ENCODE results near the gene HSD17B3. TPM values are rescaled to one million over a fixed set of nuclear protein-coding genes. Genes with fewer than 3 reads are reported as not detected.
"Not testable (repeated sequence)": the region's sequence is repeated elsewhere in the genome, so short reads cannot be mapped to it uniquely, and the experiment has no call there.

The HSD17B3 gene
- 1 to 10 TPM in 2 of 10 donors, under 1 TPM in 5, not detected in 3; 0.28 to 1.7 (median 0.76) TPM for polyA plus RNA-seq (ENCODE audit: insufficient read length in 10 of 10)
- long read RNA-seq, donor 1, result 0 reads
- long read RNA-seq, donor 2, result 0 reads
- long read RNA-seq, donor 3, result 0 reads
- long read RNA-seq, donor 4, result 0 reads
- long read RNA-seq, donor 5, result 0 reads
- long read RNA-seq, donor 6, result 0 reads
- long read RNA-seq, donor 7, result 0 reads
- long read RNA-seq, donor 8, result 0 reads
- long read RNA-seq, donor 9, result 0 reads

DNA sequence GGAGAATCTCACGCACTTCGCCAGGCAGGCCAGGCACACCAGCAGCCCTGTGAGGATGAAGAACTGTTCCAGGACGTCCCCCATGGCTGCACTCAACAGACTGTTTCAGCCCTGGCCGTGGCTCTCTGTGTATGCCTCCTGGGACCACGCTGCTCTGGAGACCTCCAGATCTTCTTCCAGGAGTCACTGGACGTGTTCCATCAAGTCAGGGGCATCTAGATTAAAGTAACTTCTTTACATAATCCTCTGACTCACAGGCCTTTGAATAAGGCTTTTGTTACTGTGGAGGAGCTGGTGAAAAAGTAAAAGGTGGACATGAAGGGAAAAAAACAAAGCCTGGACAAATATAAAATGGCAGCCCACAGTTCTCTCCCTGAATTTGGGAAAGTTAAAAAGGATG is at the start of gene HSD17B3:
HSD17B3 (minus strand) TSS at position 156 of the 400 bp plus-strand sequence; CDS start at position 84, 72 bp downstream.
- DNase-seq, result no peak

DNA sequence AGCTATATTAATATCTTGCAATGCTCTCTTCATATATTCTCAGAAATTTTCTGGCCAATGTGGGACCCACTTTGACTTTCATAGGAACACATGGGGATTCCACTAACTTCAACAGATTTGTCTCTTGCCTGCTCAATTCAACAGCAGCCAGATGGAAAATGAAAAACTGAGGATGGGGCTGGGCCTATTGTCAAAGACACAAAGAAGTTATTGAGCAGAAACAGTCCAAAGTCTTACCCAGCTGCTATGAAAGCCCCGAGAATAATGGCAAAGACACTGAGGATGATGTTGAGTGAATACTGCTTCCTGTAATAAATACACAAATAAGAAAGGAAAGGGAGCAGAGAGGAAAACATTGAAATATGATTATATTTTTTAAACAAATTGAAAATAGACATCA is 48.9 kb upstream of the HSD17B3 start:
- no peak for DNase-seq

DNA sequence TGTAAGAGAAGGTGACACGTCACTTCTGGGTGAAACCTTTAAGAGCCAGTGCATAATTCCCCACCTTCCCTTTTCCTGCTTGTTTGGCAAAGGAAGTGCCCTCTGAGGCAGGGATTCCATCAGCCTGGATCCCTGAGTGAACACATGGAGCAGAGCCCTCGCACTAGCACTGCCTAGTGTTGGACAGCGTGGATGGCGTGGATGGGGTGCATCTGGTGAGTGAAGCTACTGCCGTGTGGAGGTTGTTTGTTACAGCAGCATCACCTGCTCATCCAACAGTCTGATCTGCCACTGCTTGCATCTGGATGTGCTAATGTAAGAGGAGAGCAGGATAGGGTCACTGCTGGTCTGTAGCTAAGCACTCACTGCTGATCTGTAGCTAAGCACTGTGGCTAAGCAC is 46.3 kb upstream of the HSD17B3 start:
- no peak for DNase-seq

DNA sequence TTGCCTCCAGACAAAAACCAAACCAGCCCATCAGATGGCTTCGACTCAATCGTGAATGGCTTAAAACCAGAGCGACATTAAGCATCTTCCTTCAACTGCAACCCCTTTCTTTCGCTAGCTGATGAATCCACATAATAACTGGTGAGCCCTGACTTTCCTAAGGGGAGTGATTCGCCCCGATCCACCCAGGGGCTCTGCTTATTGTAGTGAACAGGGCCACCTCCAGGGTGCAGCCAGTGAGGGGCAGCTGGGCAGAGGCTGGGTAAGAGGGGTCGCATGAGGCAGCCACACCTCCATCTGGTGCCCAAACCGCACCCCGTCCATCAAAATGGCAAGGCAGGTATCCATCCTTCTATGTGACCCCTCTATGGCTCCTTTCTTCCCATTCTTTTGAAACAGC is 43.6 kb upstream of the HSD17B3 start:
- no peak for DNase-seq

DNA sequence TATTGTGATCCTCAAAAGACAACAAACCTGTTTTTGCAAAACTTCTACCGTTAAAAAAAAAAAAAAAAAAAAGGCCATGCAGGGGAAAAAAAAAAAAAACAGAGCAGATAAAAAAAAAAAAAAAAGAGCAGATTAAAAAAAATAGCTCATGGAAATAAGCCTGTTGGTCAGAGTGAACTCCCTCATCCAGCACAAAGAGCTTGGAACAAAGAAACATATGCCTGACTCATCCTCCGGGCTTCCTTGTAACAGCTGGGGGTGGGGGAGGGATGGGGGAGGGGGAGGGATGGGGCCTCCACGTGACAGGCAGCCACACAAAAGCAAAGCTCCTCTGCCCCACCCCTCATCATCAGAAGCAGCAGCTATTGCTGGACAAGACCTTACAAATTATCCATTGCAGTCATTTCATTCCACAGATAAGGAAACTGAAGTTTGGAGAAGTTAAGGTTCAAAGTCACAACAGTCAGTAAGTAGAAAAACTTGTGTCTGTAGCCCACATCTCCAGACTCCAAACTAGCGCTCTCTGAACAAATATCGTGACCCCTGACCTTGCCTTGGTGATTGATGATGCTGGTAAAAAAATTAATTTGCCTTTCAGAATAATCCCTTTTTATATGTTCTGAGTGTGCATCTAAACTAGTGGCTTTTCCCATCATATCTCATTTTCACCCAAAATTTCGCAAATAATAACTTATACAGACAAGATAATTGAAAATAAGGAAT is 42.6 kb upstream of the HSD17B3 start:
- DNase-seq, result peak; percentile 49 to 70 (median 65)

DNA sequence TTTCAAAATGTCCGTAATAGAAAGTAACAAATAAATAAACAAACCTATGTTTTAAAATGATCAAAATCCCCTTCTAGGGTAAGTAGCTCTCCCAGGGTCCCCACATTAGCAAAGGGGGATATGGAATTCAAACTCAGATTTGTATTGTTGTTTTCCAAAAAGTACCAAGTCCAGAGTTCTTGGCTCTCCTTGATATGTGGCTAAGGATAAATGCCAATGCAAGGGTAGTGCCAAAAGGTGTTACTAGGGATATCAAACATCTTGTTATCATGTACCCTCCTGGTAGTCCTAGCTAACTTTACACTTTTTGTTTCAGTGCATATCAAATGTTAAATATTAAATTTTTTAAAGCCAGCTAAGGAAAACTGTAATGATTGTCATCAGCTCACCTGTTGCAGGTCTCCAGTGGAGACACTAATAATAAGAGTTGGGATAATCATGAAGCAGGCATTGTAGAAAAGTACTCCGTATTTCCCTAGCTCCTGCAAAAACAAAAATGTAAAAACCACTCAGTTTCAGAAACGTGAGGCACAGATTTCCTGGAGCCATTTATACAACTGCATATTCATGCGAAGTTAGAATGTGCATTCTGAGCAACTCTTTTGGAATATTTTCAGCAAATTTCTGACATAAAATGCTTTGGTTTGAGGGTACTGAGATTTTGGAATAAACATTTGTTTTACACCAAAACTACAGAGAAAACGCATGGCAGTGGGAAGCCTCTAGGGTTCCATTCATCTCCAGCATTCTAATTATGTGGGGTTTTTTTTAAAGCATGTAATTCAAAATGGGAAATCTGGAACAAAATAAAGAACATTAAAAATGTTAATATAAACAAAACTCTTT is 41.8 kb upstream of the HSD17B3 start:
- DNase-seq, result peak in 2 of 3 donors; percentile 8 to 31

DNA sequence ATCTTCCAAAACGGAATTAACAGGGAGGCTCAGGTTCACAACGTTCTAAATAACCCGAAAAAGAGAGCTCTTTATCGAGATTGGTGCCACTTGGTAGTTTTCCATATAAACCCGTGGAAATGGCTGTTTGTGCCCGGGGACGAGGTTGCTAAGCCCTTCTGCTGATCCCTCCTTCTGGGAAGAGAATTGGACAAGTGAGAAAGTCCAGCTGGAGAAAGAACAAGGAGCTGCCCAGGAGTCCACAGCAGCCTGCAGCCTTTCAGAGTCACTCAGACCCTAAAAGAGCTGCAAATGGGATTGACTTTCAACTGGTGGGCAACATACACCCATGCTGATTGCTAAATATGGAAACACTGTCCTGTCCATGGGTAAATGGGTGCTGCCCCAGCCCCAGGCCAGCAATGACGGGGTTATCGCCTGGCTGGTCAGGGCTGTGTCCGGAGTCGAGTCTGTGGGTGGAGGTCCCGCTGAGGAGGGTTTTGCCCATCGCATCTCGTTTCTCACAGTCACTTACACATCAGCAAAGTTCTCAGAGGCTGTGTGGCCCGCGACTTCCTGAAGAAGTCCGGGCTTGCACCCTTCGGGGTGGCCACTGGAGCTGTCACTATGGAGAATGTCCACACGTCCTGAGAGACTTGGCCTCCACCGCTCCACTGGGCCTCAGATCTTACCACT is 40.7 kb upstream of the HSD17B3 start:
- DNase-seq, result no peak

DNA sequence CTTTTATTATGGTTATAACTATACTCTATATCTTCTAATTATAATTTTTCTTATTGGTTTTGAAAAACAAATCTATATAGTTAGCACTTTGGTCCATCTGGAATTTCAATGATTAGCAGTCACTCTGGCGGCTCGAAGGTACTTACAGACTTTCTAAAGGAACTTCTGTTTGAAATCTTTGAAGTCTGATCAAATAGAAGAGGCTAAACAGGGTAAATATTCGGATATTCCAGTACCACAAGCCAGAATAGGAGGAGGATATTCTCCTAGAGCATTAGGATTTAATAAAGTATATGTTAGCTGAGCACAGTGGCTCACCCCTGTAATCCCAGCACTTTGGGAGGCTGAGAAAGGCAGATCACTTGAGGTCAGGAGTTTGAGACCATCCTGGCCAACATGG is 38.7 kb upstream of the HSD17B3 start:
- DNase-seq, result no peak

DNA sequence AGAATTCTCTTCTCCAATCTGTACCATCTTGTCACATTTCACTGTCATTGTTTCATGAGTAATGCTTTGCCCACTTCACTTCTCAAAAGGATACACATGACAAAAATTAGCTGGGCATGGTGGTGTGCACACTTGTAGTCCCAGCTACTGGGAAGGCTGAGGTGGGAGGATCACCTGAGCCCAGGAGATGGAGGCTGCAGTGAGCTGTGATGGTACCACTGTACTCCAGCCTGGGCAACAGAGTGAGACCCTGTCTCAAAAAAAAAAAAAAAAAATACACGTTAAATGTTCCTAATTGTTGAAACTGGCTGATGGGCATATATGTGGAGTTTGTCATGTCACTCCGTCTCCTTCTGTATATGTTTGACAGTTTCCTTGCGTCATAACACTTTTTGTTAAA is 36.3 kb upstream of the HSD17B3 start:
- DNase-seq, result no peak

DNA sequence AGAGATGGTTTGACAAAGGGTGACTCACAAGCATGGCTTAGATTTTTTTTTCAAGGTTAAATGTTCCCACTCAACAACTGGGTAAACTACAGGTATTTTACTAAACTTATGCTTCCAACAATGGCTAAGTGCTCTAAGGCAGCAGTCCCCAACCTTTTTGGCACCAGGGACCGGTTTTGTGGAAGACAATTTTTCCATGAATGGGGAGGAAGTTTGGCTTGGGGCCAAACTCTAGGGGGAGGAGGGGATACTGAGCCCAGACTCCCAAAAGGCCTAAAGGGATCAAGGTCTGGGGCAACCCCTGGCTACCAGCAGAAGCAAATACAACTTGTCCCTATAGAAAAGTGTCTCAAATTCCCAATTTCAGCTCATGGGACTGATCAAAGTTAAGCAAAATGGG is 32.0 kb upstream of the HSD17B3 start:
- no peak for DNase-seq

DNA sequence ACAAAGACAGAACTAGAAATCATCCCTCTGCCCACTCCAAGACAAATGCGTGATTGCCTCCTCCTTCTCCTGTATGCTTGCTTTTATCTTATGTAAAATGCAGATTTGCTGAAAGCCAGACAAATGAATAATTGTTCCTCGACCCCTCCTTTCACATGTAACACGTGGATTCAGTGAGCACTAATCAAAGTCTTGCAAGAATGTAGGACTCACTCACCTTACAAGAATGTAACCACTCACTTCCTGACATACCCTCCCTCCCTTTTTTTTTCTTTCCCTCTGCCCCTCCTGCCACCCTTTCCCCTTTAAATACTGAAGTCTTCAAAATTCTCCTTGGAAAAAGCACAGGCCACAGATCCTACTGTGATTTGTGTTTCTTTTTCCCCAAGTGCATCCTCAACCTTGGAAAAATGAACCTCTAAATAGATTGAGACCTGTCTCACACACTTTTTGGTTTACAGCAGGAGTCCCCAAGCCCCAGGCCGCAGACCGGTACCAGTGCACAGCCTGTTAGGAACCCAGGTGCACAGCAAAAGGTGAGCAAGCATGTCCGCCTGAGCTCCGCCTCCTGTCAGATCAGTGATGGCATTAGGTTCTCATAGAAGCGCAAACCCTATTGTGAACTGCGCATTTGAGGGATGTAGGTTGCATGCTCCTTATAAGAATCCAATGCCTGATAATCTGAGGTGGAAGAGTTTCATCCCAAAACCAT is 29.4 kb upstream of the HSD17B3 start:
- no peak for DNase-seq

DNA sequence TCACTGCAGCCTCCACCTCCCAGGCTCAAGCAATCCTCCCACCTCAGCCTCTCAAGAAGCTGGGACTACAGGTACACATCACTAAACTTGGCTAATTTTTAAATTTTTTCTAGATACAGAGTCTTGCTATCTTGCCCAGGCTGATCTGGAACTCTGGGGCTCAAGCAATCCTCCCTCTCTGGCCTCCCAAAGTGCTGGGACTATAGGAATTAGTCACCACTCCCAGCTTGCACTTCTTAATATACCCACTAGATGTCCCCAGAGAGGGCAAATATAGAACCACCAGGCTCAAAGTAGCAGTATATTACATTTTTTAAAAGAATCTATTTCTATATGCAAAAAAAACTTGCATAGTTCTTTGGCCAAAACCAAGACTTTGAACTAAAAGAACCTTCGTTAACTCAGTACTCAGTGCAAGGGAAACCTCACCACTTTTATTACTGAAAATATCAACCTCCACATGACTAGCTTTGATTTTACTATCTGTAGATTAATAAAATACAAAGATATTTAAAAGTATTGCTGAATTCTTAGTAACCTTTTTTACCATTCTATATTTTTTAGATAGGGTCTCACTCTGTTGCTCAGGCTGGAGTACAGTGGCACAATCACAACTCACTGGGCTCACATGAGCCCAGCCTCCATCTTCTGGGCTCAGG is 25.8 kb upstream of the HSD17B3 start:
- peak; percentile 44 to 71 (median 58) for DNase-seq

DNA sequence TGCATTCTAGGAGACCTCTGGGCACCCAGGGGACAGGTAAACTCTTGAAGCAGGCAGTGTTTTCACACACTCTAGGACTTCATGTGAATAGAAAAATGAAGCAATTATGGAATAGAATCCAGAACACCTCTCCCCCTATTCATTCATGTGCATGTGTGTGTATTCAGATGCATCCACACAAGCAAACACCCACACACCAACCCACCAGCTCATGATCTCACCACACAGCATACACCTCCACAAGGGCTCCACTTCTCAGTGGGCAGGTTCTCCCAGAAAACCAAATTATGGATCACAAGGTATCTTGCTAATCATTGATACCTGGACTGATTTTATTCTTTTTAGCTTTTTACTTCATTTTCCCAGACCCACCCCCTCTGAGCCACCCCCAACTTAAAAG is 21.2 kb upstream of the HSD17B3 start:
- no peak for DNase-seq

DNA sequence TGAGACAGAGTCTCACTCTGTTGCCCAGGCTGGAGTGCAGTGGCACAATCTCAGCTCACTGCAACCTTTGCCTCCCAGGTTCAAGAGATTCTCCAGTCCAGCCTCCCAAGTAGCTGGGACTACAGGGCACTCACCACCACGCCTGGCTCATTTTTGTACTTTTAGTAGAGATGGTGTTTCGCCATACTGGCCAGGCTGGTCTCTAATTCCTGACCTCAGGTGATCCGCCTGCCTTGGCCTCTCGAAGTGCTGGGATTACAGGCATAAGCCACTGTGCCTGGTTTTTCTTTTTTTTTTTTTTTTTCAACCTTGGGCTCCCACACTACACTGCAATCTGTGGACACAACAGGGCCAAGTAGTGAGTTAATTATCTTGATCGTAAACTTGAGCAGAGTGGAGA is 20.8 kb upstream of the HSD17B3 start:
- DNase-seq, result not testable (repeated sequence)

DNA sequence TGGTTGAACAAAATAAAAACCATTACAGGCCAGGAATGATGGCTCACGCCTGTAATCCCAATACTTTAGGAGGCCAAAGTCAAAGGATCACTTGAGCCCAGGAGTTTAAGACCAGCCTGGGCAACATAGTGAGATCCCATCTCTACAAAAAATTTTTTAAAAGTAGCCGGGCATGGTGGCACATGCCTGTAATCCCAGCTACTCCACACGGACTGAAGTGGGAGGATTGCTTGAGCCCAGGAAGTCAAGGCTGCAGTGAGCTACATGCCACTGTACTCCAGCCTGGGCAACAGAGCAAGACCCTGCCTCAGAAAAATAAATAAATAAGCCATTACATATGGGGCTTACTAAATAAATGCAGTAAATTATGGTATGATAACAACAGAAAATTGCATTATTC is 20.2 kb upstream of the HSD17B3 start:
- DNase-seq, result not testable (repeated sequence)

DNA sequence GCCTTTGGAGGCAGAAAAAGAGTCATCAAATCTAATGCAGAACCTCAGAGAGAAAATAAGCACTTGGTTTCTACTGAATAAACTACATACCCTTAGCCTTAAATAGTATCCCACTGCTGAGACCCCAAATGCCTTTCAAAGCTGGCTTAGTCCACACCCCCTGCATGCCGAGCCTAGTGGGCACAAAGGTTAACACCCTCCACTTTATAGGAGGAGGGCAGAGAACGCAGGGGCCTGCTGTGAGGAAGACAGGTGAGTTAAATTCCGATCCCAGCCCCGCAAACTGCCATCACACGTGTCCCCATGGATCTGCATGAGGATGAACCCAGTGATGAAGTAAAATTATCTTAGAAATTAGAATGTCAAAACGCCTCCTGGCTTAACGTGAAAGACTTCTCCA is 19.5 kb upstream of the HSD17B3 start:
- no peak for DNase-seq

DNA sequence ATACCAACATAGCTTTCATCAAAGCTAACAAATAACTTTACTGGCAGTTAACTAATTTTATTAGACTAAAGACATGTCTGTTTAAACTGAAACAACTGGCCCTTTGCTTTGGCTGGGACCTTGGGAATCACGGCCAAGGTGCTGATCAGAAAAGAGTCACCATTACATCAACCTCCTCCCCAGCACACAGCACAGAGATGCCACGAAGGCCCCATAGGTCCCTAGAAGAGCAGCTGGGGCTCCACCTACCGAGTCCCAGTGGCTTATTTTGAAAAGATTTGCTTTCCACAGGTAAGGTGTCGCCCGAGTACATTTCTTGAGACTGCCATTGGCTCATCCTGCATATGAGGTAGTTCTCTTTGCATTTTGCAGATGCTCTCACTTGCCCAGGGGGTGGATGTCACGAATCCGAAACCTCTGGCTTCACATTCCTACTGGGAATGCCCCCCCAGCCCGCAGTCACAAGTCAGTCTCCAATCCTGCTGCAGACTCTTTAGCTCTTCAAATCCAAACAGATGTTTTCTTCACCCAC is 18.8 kb upstream of the HSD17B3 start:
- DNase-seq, result no peak

DNA sequence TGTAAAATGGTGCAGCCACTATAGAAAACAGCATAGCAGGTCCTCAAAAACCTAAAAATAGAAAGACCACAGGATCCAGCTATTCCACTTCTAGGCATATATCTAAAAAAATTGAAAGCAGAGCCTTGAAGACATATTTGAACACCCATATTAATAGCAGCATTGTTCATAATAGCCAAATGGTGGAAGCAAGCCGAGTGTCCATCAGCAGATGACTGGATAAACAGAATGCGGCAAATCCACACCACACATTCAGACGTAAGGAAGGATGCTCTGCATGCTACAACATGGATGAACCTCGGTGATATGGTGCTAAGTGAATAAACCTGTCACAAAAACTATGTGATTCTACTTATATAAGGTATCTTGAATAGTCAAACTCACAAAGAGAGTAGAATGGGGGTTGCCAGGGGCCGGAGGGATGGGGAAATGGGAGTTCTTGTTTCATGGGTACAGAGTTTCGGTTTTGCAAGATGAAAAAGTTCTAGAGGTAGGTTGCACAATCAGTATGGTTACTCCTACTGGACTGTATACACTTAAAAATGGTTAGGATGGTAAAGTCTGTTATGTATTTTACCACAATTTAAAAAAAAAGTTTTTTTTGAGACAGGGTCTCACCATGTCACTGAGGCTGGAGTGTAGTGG is 17.1 kb upstream of the HSD17B3 start:
- no peak for DNase-seq

DNA sequence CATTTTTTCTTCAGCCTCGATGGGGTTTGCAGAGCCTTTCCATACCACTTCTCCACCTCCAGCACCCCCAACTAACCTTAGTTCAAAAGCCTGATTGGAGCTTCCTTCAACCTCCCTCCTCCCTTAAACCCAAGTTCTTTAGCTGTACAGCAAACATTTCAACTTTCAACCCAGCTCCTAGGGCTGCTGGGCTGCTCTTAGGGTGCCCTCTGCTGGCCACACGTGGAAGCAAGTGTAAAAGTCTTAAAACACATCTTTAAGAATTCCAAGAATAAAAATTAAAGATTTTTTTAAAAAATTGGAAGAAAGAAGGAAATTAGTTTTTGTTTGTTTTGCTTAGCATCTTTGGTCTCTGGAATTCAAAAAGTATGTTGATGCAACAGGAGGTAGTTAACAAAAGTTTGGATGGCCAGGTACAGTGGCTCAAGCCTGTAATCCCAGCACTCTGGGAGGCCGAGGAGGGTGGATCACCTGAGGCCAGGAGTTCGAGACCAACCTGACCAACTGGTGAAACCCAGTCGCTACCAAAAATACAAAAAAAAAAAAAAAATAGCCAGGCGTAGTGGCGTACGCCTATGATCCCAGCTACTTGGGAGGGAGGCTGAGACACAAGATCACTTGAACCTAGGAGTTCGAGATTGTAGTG is 15.5 kb upstream of the HSD17B3 start:
- peak; percentile 46 to 72 (median 59) for DNase-seq

DNA sequence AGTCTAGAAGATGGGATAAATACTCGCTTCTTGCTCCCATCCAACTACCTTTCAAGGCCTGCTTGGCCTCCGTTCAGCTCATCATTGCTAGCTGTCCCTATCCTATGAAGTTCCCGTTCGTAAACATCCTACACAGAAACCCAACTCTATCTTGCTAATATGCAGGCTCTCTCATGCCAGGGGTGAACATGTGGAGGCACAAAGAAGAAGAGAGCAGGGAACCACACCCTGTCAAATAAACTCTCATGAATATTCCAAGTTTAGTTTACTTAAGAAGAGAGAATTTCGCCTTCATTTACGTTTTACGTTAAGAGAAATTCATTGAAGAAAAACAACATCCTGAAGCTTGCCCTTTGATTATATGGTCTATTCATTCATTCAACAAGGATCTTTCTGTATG is 7.9 kb upstream of the HSD17B3 start:
- DNase-seq, result no peak

All from muscle of back (tissue), 13 donors.